ENCODE data around the gene RFC4. TPM values are rescaled to one million over a fixed set of nuclear protein-coding genes. Genes with fewer than 3 reads are reported as not detected.

The RFC4 gene
- total RNA-seq, 3 donors from 2014 or later: 5.6 to 19.9 (median 15.0) TPM

GRCh38 chr3:186757686-186758220 lies 48.5 kb downstream of the RFC4 start:
- intact Hi-C loops (cut with DNase I, micrococcal nuclease): loop anchor here in 1 of 2 donors (10.0 kb wide), 1 partner anchor 143 kb away; the partner anchor contains the start of gene AHSG
- no peak for TF ChIP-seq CTCF (IDR thresholded peaks at IDR 0.05)

GRCh38 chr3:186757214-186757613 lies 49.1 kb downstream of the RFC4 start:
- DNase-seq (no peak), ATAC-seq (no peak)
- Histone ChIP-seq H3K9me3 (no peaks in the 10 kb centered on the region), H3K4me3 (no peak overlapping the region), H3K36me3 (ENCODE audit: low read depth) (no peaks in the 10 kb centered on the region), H3K4me1 (ENCODE audit: low read depth) (no peaks in the 10 kb centered on the region)
- no peak for TF ChIP-seq CTCF (IDR thresholded peaks at IDR 0.05)
- intact Hi-C loops (cut with DNase I, micrococcal nuclease): loop anchor here in 1 of 2 donors (10.0 kb wide), 1 partner anchor 142 kb away; the partner anchor contains the start of gene AHSG

More at GRCh38 chr3:186757686-186758220, 48.5 kb downstream of the RFC4 start:
- Histone ChIP-seq H3K36me3 (ENCODE audit: low read depth) (no peaks in the 10 kb centered on the region), H3K4me1 (ENCODE audit: low read depth) (no peaks in the 10 kb centered on the region), H3K4me3 (no peak overlapping the region), H3K9me3 (no peaks in the 10 kb centered on the region)
- DNase-seq: no peak
- no peak for ATAC-seq

GRCh38 chr3:186754871-186755270 lies 51.4 kb downstream of the RFC4 start:
- no peak overlapping the region for H3K4me3 ChIP-seq
- no peaks in the 10 kb centered on the region for H3K9me3 ChIP-seq
- DNase-seq (no peak), ATAC-seq (no peak)
- no peaks in the 10 kb centered on the region for H3K4me1 ChIP-seq (ENCODE audit: low read depth)
- H3K36me3 ChIP-seq (ENCODE audit: low read depth): no peaks in the 10 kb centered on the region
- no peak for TF ChIP-seq CTCF (IDR thresholded peaks at IDR 0.05)
- intact Hi-C loops (cut with DNase I, micrococcal nuclease): loop anchor here in 1 of 2 donors (10.0 kb wide), 1 partner anchor 140 kb away; the partner anchor contains the start of gene AHSG

GRCh38 chr3:186754006-186754405 lies 52.3 kb downstream of the RFC4 start:
- no peaks in the 10 kb centered on the region for H3K9me3 ChIP-seq
- ATAC-seq: no peak
- no peaks in the 10 kb centered on the region for H3K36me3 ChIP-seq (ENCODE audit: low read depth)
- no peak for TF ChIP-seq CTCF (IDR thresholded peaks at IDR 0.05)
- intact Hi-C loops (cut with DNase I, micrococcal nuclease): loop anchor here in 1 of 2 donors (10.0 kb wide), 1 partner anchor 139 kb away; the partner anchor contains the start of gene AHSG
- H3K4me3 ChIP-seq: no peak overlapping the region
- H3K4me1 ChIP-seq (ENCODE audit: low read depth): no peaks in the 10 kb centered on the region
- no peak for DNase-seq

GRCh38 chr3:186751480-186751879 lies 54.8 kb downstream of the RFC4 start:
- Histone ChIP-seq H3K9me3 (no peaks in the 10 kb centered on the region), H3K36me3 (ENCODE audit: low read depth) (no peaks in the 10 kb centered on the region), H3K4me3 (no peak overlapping the region), H3K4me1 (ENCODE audit: low read depth) (no peaks in the 10 kb centered on the region)
- ATAC-seq (peak; percentile 15), DNase-seq (no peak)
- intact Hi-C loops (cut with DNase I, micrococcal nuclease): loop anchor here in 1 of 2 donors (10.0 kb wide), 1 partner anchor 137 kb away; the partner anchor contains the start of gene AHSG
- no peak for TF ChIP-seq CTCF (IDR thresholded peaks at IDR 0.05)

All from mucosa of descending colon (tissue), 3 donors.